CD4-positive, alpha-beta T cell treated with Interleukin-4 for 1 hour (primary cell): Measurements from ENCODE around the gene SGIP1.
A peak's percentile ranks its signal among the peaks of the same experiment; 100 is the strongest.

ENCODE experiments used
- DNase-seq, 2 donors: peaks; one replicate each; pipeline ENCODE4 v3.0.0-alpha.2; 2020 to 2022

The SGIP1 gene, protein sequence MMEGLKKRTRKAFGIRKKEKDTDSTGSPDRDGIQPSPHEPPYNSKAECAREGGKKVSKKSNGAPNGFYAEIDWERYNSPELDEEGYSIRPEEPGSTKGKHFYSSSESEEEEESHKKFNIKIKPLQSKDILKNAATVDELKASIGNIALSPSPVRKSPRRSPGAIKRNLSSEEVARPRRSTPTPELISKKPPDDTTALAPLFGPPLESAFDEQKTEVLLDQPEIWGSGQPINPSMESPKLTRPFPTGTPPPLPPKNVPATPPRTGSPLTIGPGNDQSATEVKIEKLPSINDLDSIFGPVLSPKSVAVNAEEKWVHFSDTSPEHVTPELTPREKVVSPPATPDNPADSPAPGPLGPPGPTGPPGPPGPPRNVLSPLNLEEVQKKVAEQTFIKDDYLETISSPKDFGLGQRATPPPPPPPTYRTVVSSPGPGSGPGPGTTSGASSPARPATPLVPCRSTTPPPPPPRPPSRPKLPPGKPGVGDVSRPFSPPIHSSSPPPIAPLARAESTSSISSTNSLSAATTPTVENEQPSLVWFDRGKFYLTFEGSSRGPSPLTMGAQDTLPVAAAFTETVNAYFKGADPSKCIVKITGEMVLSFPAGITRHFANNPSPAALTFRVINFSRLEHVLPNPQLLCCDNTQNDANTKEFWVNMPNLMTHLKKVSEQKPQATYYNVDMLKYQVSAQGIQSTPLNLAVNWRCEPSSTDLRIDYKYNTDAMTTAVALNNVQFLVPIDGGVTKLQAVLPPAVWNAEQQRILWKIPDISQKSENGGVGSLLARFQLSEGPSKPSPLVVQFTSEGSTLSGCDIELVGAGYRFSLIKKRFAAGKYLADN

DNA sequence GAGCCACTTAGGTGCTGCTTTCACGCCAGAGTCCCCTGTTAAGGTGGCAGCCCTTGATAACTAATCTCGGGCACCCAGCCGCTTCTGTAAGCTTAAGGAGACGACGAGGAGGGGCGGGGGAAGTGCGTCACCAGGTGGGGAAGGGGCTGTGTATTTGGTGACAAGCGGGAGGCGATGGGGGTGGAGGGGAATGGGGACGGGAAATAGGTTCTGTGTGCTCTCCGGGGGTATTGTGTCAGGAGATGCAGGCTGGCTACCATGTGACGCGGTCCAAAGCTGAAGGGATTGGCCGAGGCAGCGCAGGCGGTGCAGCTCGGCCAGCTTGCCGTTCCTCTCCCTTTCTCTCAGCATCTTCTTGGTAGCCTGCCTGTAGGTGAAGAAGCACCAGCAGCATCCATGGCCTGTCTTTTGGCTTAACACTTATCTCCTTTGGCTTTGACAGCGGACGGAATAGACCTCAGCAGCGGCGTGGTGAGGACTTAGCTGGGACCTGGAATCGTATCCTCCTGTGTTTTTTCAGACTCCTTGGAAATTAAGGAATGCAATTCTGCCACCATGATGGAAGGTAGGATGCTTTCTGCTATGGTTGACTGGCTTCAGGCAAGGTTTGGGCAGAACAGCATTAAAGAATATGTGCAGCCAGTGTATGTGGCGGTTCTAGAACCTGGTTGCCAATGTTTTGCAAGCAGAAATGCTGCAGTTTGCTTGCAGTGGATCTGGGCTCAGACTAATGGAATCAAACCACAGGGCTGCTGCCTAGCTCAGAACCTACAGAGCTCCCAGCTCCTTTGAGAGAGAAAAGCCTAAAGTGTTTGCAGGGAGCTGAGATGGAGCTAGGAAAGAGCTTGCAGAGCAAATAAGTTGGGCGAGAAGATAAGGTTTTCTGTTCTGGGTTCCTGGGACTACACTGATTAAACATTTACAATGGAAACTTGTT is at the start of gene SGIP1:
Gene SGIP1, plus strand, starts transcription at position 350 of the 937 bp plus-strand sequence. Its CDS starts 206 bp downstream, at position 556.
- peak; percentile 9 to 12 for DNase-seq

DNA sequence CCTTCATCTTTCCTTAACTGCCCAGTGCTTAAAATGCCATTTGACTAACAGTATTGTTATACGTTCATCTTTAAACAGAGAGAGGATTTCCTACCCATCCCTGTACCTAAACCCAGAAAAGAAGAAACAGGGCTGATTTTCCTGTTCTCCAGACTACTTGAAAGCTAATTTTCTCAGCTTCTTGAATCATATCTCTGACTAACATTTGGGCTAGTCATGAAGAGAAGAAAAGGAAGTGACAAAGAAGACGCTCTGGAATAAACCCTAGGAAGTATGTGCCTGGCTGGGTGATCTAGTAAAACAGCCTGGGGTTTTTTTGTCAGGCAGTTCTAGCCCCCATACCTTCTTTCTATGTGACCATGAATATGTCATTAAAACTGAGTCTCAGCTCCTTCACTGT is 44.8 kb upstream of the SGIP1 start:
- DNase-seq: no peak

DNA sequence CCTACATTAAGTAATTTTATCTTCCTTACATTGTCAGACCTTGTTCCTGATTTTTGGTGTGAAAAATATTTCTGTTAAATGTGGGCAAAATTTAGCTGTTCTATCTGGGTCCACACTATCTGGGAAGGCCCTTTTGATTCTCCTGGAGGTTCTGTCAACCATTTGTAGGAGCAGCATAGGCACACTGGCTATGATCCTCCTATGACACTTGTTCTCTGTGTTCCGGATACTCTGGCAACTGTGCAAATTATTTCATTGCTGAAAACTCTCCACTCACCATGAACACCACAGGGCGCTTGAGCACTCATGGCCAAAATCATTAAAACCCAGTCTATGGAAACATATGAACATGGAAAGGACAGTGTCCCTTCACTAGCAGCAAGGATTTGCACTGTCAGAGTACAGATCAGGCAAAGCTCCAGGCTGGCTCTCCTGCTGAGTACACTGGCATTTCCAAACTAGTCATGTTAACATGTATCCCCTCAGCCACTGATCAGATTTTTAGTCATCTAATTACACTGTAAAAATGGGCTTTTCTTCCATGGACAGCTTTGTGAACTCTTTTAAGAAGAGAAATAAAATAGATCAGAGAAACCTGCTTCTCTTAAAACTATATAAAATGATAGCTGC is 43.9 kb upstream of the SGIP1 start:
- no peak for DNase-seq

DNA sequence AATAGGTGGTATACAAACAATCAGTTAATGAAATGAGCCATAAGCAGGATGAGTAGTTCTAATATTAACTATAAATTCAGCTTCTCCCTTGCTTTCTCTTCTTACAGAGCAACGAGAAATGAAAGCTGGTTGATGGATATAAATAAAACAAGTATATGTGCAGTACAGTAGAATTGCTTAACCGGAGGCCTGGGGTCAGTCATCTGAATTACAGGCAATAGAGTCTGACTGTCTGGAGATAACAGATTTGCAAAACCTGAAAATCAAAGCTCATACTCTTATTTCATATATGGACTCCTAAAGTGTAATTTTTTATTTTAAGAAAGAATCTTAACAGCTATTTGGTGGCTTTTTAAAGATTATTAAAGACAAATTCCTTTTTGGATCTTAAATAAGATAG is 43.1 kb upstream of the SGIP1 start:
- DNase-seq: no peak

DNA sequence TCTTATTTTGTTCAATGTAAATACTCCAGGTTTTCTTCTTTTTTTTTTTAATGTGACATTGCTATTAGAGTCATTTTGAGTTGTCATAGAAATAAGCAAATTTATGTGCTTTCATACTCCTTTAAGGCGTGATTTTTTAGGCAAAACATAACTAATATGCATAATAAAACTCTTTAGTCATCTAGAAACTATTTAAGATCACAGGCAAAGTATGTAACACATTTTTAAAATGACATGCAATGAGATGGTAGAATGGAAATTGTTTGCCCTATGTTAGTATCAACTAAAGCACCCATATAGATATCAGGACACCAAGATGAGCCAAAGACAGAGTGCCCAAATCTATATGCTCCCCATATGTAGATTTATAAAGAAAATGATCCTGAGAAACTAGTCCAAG is 41.5 kb upstream of the SGIP1 start:
- no peak for DNase-seq

DNA sequence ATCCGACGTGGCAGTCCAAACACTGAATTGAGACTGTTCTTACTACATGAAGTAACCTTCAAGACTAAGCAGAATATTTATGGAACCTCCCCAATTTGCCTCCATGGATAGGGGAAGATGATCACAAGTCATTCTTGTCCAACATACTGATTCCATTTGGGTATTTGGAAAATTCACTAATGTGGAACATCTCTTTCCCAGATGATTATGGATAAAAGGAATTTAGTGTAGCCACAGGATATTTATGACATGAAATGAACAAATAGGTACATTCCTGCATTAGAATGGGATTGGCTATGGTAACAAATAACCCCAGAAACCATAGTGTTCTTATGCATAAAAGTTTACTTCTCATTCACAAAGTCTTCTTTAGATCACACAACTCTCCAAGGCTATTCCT is 40.2 kb upstream of the SGIP1 start:
- no peak for DNase-seq

DNA sequence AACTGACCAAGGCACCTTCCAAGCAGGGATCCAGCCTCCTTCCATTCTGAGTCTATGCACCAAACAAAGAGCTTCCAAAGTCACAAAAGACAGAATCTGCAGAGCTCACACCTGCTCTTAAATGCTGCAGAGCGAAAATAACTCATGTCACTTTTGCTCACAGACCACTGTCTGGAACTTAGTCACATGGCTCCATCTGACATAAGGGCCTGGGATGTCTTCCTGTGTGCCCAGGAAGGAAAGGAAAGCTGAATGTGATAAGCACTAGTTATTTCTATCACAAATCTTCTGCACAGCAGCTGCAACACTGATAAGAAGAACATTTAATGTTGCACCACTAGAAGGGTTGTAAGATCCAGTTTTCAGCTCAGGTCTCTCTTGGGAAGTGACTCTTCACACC is 39.5 kb upstream of the SGIP1 start:
- no peak for DNase-seq

DNA sequence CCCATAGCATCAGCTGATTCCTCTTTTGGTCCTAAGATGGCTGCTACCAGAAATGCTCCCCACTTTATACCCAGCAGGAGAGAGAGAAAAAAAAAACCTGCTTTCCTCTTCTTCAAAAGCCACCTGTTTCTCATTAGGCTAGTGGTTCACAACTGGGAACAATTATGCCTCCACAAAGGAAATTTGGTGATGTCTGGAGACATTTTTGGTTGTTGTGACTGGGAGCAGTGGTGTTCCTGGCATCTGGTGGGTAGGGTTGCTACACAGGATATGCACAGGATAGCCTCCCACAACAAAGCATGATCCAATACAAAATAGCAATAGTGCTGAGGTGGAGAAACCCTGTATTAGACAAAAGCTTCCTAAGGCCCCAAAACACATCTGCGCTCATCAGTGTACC is 38.5 kb upstream of the SGIP1 start:
- no peak for DNase-seq

DNA sequence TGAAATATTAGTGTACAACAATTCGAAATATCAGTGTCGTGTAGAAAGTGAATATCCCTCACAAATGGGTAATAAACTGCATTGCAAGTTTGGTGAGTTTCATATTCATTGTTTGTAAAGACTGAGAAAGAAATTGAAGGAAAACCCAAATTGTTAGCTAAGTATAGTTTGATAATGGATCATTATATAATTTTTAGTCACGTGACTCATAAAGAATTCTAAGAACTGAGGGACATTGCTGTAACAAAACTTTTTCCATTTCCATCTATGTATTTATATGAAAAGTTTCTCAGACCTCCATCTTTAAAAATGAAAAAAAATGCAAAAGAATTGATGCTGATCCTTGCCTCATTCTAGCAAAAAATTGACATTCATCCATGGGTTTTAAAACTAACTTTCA is 36.0 kb upstream of the SGIP1 start:
- no peak for DNase-seq

DNA sequence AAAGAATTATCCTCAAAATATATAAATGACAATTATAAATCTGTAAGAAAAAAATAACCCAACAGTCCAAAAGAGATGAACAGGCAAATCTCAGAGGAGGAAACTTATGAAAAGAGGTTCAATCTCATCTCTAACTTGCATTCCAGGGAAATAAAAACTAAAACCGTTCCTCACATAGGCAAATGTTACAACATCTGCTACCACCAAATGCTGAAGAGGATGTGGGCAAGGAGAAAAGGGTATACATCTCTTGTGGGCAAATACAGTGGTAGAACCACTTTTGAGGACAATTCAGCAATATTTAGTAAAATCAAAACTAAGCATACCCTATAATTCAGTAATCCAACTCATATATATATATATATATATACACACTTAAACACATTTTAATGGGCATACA is 33.7 kb upstream of the SGIP1 start:
- DNase-seq: no peak

DNA sequence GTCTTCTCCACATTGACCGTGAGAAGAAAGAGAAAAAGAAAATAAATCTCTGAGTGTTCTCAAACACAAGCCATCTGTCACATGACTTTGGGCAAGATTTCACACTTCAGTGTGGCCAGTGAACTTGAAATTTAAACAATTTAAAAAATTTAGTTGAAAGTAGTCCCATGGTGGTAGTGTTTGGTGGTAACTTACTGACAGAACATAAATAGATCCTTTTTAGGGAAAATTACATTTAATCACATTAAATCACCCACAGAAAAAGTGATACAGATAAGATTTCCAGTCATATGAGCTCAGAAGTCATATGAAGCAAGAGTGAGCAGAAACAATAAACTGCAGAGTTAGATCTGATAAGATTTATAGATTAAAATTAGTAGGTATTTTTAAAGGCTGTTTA is 31.9 kb upstream of the SGIP1 start:
- no peak for DNase-seq

DNA sequence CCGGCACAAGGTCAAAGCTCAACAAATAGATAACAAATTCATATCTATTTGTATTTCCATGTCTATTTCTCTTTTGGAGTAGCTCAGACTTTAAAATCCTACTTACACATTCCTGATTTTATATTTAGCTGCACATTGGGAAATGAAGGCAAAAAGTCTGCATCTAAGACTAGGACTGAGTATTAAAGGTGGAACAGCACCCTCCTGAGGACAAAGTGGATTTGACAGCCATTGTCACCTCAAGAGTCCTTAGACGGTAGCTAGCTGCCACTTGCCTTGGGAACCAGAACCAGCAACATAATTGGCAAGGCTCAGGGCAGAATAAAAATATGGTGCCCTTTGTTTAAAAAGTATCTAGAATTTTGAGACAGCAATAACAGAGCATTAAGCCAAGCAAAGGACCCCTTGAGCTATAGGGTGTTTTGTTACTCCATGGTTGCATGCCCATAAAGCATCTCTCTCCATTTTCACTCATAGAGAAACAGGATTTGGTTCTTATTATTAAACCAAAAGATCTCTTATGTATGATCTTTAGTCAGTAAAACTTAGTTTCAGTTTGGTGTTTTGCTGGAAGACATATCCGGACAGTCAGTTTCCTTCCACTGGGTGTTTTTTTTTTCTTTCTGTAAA is 30.0 kb upstream of the SGIP1 start:
- DNase-seq: peak; percentile 12 to 15

DNA sequence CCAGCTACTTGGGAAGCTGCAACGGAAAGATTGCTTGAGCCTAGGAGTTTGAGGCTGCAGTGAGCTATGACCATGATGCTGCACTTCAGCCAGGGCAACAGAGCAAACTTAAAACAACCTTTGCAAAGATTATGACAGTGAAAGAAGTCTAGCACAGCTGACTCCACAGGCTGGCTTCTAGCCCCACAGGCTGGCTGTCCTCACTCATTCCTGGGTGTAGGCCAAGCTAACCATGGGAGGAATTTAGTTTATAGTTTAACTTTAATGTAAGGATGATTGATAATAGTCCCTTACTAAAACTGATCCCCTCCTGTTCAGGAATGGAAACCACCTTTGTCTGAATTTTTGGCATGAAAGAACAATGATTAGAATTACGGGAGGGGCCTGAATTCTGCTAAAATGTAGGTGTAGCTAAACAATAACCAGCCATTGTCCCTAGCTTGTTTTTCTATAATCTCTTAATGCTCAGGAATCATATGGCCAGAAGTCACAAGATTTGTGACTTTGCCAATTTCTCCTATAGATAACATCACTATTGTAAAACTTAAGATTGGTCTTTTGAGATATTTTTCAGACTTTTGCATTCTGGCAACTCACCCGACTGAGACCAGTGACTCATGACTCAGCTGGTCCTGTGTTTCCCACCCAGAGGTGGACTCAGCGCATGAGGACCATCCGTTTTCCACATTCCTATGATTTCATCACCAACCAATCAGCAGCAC is 28.1 kb upstream of the SGIP1 start:
- DNase-seq: no peak

DNA sequence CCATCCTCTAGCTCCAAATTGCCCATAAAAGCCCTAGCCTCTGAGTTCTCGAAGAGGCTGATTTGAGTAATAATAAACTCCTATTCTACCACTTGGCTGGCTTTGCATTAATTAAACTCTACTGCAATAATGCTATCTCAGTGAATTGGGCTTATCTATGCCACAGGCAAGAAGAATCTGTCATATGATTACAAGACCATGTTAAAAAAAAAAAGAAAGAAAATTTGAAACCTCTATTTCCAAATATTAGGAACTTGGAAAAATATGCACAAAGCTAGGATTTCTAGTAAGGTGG is 27.6 kb upstream of the SGIP1 start:
- DNase-seq: no peak

DNA sequence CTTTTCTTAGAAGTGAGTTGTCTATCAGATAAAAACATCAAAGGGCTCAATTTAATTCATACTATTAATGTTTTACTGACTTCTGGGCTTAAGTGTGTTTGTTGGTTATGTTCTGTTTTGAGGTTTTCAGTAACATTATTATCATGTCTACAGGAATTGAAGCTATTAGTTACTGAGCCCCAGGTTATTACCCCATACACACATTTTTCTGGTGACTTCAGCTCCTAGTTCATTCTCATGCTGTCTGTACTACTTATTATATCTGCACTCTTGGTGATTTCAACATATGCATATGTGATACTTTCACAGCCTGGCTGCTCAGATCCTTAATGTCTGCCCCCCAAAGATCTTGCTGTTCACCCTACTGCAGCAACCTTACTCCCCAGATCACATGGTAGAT is 27.0 kb upstream of the SGIP1 start:
- DNase-seq: no peak

DNA sequence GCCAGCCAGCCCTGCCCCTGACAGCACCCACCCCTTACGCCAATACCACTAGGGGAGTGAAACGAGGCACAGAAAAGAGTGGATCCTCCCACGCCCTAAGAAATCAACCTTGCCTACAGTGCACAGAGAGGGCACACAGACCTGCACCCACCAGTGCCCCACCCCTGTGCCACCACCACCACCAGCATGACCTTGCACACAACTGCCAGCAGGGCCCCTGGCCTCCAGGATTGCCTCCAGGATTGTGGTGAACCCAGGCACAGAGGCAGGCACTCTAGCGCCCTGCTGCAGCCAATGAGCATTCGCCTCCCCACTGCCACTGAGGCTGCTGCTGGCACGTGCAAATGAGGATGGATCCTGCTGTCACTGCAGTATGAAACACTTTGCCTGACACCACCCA is 23.5 kb upstream of the SGIP1 start:
- no peak for DNase-seq

DNA sequence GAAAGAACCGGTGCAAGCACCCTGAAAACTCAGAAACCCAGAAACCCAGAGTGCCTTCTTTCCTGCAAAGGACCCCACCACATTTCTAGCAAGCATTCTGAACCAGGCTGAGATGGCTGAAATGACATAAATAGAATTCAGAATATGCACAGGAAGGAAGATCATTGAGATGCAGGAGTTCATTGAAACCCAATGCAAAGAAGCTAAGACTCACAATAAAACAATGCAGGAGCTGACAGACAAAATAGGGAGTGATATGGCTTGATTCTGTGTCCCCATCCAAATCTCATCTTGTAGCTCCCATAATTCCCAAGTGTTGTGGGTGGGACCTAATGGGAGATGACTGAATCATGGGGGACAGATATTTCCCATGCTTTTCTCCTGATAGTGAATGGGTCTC is 22.8 kb upstream of the SGIP1 start:
- no peak for DNase-seq

DNA sequence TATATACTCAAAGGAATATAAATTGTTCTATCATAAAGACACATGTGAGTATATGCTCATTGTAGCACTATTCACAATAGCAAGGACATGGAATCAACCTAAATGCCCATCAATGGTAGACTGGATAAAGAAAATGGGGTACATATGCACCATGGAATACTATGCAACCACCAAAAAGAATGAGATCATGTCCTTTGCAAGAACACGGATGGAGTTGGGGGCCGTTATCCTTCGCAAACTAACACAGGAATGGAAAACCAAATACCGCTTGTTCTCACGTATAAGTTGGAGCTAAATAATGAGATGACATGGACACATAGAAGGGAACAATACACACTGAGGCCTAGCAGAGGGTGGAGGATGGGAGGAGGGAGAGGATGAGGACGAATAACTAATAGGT is 16.0 kb upstream of the SGIP1 start:
- DNase-seq: no peak

DNA sequence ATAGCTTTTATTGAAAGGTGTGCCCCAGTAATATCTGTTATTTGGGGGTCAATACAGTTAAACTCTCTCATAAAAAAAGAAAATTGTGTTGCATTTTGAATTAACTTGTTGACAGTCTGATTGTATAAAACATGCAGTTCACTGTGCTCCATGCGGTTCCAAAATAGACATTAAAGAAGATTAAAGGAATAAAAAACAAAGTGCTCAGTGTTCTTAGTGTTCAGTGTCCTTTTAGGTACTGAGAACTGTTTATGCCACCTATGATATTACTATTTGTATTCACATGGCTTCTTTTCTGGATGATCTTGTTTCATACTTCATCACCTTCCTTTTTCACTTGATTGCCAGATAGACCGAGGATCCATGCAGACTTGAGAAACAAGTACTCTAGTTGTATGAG is 15.3 kb upstream of the SGIP1 start:
- no peak for DNase-seq

DNA sequence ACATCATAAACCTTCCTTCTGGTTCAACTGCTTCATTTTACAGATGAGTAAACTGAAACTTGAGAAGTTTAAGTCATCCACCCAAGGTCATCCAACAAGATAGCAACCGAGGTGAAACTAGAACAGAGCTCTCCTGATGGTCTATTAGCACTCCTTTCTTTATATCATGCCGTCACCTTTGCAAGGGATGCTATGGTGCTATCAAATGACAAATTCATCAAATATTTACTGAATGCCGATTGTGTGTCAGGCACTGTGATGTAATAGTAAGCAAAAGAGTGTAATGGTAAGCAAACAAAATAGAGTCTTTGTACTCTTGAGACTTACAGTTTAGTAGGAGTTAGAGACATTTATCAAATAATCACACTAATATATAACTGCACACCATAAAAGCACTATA is 14.0 kb upstream of the SGIP1 start:
- no peak for DNase-seq

DNA sequence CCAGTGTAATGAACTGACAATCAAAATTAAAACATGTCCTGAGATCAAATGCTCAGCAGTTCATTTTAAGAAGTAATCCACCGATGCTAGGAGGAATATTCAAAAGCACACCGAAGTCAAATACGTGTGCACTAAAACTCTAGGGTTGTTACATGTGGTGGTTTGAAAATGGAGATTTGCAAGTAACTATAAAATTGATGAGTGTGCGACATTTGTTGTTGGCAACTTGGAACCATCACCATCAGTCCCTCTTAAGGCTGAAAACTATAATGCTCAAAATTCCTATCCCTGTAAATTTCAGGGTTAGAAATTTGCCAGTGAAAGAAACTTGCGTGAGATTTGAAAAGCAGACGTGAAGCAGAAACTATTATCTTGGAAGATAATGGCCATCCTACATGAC is 13.3 kb upstream of the SGIP1 start:
- DNase-seq: no peak
